HT1080 (cell line): Measurements from ENCODE around the gene LAIR1. TPM values are rescaled to one million over a fixed set of nuclear protein-coding genes. Genes with fewer than 3 reads are reported as not detected.
"Not testable (repeated sequence)": the region's sequence is repeated elsewhere in the genome, so short reads cannot be mapped to it uniquely, and the experiment has no call there.

Experiments used
- DNase-seq: peaks from one replicate; pipeline ENCODE4 v3.0.0-alpha.2; 2015; ENCODE audit warnings: low read depth
- total RNA-seq: library from RNA; depleted of rRNA; stranded (reverse); fragments of >200 nt; shearing (Covaris generic); gene quantifications from 2 replicates; pipeline ENCODE4 v1.2.3, GENCODE V29; 2014

Gene LAIR1
- total RNA-seq, 1 experiment from 2014 or later: not detected

DNA sequence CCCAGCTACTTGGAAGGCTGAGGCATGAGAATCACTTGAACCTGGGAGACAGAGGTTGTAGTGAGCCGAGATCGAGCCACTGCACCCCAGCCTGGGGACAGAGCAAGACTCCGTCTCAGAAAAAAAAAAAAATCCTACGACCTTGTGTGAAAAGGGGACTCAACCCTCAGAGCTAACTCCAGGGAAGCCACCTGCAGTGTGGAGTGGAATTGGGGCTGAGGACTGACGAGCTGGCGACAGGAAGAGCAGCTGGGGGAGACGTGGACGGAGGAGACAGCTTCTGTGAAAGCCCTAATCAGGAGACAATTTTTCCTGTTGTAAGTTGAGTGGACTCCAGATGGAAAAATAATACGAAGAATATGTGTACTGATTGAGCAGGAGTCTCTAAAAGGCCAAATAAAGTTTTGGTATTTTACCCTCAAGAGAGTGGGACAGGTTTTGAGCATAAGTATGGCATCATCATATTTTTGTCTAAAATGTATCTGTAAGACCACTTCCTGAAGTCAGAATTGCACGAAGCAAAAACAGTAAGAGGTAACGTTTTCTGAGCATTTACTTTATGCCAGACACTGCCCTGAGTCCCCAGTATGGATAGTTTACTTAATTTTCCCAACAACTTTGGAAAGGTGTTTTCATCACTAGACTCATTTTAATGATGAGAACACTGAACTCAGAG is 12.0 kb upstream of the LAIR1 start:
- DNase-seq: no peak

DNA sequence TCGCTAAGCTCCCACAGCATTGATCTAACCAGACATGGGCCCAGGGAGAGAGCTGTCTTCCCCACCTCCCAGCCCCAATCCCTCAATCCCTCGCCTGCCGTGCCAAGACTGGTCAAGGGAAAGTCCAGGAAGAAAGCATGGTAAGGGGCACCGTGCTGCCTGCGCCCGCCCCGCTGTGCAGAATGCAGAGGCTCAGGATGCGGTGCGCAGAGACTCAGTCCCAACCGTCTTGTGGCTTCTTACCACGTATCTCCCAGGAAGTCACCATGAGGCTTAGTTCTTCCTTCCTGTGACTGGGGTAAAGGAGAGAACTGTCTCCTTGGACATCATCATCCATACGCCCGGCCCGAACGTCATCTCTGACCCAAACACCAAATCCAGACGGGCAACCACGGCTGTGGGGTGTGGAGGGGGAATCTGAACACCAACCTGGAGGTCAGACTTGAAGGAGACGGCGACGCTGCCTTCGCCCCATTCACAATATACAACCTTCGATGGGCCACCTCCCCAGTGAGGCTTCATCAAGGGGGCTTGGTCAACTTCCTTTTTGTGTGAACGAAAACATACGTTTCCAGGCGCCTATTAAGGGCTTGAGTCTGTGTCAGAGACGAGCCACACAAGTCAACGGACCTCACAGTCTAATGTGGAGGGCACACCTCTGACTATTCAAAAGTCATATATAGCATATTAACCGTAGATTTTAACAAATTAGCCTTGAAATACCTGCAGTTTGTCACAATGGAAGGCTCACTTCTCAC is 10.6 kb upstream of the LAIR1 start:
- not testable (repeated sequence) for DNase-seq

DNA sequence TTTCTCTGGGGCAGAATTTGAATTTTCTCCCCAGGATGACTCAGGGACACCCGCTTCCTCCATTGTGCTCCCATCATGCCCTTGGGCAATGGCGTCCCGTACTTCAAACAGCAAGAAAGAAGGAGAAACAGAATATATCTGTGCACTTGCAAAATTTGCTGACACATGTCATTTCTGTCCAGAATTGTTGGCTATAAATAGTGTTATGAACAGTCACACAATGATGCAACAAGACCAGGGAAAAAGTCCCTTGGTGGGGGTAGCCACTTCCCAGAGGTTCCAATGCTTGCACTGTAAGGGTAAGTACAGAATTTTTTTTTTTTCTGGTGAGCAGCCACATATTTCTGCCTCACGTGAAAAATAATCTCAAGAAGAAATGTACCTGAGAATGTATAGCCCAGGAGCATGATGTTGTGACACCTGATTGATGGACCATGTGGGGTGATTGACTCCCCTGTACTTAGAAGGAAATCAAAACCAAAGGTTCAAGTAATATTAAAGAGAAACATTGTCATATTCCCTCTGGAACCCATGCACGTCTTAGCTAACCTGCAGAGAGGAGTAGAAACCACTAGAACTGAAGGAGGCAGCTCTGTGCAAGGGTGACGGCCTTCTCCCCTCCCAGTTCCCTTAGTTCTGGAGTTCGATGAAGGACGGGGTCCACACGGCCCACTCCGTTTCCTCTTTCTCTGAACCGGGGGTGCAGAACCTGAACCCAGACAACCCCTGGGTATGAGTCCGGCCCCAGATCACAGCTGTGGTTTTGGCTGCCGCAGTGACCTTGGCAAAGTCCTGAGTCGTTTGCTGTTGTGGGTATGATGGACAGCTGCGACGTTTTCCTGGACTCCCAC is 9.3 kb upstream of the LAIR1 start:
- no peak for DNase-seq

DNA sequence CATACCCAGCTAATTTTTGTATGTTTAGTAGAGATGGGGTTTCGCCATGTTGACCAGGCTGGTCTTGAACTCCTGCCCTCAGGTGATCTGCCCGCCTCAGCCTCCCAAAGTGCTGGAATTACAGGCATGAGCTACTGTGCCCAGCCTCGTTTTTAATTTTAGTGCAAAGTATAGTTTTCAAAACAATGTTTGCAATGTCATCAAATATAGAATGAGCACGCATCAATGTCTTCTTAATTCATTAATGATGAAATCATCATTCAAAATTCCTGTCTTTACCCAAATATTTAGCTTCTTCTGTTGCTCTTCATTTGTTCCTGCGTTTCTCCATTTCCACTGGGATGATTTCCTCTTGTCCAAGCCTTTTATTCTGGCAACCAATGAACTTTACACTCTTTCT is 6.7 kb upstream of the LAIR1 start:
- DNase-seq: not testable (repeated sequence)

DNA sequence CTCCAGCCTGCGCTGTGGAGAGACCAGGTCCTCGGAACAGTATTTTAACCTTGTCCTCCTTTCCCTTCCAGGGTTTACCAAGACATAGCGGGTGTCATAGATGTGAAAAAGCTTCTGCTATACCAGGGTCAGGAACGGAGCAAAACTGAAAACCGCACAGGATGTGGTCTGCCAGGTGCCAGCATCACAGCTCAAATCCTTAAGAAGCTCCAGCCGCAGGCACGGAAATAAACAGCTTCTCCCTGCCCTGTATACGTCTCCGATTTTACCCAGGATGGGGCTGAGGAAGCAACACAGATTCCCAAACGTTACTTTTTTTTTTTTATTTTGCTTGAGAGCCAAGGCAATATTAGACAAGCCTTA is 5.7 kb upstream of the LAIR1 start:
- peak; percentile 52 for DNase-seq

DNA sequence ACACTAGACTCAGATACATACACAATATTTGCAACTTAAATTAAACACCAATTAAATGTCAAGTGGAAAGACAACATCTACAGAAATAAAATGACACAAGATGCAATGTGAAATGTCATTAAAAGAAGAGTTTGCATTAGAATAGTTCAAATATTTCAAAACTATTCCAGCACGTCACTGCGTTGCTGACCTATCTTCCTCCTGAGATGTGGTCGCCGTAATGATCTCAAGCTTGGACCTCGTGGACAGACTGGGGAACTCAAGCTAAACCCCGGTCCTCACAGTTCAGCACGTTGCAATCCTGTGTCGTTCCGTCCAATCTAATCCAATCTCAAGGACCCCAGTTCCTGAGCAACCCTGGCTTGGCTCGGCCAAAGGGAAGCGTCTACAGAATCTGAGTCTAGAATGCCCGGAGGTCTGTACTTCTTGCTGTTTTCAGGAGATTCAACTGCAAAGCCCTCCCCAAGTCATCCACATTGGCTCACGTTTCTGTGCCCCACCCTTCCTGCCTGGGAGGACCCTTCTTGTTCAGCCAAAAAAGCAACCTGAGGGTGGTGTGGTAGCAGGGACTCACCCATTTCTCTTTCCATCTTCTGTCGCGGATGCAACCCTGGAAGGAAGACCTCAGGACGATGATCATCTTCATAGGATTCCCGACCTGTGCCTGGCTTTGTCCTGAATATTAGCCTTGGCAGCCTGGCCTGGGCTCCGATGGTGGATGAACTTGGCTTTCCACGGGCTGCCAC is 5.1 kb upstream of the LAIR1 start:
- DNase-seq: not testable (repeated sequence)

DNA sequence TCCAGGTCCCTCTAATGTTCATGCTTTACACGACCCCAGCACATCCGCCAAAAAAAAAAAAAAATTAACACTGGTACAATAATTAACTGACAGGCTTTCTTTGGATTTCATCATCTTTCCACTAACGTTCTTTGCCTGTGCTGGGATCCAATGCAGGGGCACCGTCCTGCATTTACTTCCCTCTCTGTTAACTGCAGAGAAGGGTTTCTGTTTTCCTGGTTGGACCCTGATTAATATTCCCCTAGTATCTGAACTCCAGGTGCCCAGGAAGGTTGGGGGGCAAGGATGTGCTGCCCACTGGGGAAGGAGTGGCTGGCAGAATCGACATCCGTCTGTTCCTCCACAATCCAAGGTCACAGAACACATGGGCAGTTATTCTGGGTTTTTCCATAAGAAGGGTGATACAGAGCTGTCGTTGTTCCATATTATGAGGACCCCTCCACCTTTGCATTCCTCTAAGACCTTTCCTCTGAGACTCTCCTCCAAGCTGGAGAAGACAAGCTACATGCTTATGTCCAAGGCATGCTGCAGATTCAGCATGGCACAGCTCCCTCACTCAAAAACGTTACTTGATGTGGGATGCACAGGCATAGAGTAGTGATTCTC is 4.5 kb upstream of the LAIR1 start:
- DNase-seq: no peak

DNA sequence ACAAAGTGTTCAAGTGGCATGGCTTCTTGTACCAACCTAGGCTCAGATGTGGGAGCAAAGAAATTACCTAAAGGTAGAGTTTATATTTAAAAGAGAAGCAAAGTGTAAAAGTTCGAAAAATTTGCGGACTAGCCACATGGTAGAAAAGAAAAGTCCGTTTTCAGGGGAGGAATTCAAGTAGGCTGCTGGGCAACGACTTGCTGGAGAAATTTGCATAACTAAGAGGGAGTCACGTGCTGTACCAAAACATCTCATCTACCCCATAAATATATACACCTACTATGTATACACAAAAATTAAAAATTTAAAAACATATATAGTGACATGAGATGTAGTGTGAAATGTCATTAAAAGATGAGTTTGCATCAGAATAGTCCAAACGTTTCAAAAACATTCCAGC is 2.1 kb upstream of the LAIR1 start:
- DNase-seq: no peak

DNA sequence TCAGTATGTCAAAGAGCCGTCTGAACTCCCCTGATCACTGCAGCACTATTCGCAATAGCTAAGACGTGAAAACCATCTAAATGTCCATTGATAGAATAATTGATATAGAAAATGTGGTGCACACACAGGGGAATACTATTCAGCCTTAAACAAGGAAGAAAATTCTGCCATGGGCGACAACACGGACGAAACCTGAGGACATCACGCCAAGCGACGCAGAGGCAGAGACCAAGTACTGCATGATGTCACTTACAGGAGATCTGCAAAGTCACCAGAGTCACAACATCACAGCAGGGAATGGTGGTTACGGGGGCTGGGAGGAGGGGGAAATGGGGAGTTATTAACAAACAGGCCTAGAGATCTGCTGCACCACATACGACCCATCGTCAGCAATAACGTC is 1.1 kb upstream of the LAIR1 start:
- DNase-seq: not testable (repeated sequence)

DNA sequence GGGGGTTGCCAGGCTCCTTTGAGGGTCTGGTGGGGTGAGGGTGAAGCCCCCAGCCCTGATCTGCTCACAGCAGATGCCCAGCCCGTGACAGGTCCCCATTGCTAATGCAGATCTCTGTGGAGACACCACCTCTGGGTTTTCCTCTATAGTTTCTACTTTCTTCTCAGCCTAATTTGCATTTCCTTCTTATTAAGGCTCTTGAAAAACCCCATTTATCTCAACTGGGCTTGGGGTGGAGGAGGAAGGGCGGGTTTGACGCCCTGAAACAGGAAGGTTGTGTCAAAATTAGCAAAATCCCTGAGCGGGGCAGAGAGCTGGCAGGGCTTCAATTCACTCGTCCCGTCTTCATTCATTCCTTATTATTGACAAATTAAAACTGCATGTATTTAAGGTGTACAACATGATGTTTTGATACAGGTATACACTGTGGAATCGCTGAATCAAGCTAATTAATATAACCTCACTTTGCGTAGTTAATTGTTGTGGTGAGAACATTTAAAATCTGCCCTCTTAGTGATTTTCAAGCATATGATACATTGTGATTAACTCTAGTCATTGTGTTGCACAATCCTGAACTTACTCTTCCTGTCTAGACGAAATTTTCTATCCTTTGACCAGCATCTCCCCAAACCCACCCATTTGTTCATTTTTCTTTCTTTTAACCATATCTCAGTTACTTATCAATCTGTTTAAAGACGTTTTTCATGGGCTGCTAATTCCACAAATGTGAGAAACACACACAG is 2.9 kb downstream of the LAIR1 start:
- not testable (repeated sequence) for DNase-seq

DNA sequence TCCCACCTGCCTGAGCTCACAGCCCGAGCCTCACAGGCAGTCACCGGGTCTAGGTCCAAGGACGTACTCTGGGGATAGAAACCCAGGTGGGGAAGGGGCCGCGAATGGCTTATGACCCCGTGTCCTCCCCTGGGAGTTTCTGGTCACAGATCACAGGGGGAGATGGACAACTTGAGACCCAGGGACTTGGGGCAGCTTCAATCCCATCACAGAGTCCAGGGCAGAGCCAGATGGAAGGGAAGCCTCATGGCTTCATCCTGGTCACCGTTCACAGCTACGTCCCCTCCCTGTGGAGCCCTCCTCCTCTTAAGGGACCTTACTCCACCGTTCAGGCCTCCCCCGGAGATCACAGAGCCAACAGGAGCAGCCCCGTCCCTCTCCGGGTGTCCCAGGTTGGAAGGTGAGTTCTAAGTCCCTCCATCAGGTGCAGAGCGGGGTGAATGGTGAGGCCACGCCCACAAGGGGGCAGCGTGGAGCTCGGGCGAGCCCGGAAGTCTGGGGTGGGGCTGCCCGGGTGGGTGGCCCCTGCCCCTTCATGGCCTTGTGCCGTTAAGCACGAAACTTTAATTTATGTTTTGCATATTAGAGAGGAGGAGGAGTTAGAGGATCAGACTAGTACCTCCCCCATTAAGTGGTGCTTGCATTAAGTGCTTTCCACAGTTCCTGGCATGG is 5.4 kb downstream of the LAIR1 start:
- not testable (repeated sequence) for DNase-seq

DNA sequence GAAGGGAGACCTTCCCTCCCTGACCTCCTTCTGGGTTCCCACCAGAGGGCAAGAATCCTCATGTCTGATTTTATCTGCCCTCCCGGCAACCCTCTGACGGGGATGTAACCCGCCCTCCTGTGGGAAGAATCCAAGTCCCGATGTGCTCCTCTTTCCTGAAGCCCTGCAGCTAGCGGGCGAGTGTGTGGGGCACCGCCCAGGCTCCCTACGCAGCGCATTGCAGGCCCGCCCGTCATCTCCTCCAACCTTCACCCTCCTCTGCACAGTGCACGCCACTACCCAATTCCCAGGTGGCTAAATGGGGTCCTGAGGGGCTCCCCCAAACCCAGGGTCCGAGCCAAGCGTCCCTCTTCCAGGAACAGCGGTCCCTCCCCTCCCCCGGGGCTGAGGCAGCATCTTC is 7.3 kb downstream of the LAIR1 start:
- no peak for DNase-seq

DNA sequence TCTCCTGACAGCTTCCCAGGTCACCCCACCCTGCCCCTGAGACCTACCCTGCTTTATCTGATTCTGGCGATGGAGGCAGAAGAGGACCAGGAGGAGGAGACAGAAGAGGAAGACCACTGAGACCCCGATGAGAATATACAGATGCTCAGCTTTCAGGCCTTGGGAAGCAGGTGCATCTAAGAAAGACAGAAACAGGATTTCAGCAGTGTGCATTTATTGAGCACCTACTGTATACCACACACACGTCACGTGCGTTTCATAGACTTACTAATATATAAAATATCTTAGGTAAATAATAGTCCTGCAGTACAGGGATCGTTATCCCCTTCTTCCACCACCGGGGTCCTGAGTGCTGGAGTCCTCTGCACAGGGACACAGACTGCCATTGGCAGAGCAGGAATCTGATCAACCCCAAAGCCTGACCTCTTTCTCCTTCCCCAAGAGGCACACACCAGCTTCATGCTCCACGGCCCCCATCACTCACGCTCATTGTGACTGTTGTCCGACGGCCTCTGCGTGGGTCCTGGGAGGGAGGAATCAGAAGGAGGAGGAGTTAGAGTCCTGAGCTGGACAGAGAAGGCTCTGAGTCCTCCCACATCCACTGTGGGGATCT is 8.2 kb downstream of the LAIR1 start:
- no peak for DNase-seq

DNA sequence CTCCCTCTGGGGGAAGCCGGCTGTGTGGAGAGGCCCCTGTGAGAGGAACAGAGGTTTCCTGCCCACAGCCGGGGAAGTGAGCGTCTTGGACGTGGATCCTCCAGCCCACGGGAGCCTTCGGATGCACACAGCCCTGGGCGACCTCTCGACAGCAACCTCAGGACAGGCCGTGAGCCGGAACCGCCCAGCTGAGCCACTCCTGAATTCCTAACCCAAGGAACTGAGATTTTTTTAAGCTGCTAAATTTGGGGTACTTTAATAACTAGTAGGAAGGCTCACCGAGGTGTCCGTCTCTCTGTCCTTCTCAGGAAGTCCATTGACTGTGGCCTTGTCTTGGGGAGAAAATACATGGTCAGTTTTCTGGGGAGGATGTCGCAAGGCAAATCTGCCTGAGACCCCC is 9.1 kb downstream of the LAIR1 start:
- no peak for DNase-seq

DNA sequence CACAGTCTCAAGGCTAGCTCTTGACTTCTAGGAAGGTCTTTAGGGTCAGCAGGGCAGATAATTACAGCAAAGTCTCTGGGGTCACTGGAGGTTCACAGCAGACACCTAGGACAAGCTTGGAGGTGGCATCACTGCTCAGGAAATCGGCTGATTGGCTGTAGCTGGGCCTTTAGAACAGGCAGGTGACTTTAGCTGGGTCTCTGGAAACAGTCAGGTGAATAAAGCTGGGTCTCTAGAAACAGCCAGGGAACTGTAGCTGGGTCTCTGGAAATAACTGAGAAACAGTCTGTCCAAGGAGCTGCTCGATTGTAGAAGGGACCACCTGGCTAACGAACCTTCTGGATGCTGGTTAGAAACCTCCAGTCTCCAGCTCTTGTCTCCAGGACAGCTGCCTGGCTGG is 10.0 kb downstream of the LAIR1 start:
- no peak for DNase-seq

DNA sequence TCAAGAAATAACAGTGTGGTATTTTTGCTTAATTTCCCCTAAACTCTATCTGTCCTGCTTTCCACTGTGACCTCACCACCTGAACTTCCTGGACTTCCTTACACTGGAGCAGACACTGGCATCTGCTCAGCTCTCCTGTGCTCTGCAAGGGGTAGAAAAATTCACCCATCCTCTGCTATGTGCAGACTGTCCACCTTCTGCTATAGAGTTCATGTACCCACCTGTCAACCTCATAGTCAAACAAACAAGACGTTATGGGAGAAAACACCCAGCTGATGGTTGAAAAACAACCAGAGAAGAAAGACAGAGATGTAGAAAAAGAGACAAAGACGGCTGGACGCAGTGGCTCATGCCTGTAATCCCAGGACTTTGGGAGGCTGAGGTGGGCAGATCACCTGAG is 12.2 kb downstream of the LAIR1 start:
- no peak for DNase-seq

DNA sequence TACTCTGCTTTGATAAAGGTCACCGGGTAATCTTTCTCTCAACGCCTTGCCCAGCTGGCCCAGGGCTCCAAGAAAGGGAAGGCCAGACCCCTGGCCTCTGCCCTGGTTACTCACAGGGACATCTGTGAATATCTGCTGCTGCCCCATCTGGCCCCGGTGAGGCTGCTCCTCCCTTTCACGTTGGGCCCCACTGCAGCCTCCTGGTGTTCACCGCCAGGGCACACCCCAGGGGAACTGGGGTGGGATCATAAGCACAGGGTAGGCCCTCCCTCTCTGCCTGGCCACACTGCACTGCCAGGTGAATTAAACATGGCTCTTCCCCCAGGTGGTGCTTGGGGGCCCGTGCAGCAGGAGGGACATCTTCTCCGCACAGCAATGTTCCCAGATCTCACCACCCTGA is 12.7 kb downstream of the LAIR1 start:
- DNase-seq: no peak

DNA sequence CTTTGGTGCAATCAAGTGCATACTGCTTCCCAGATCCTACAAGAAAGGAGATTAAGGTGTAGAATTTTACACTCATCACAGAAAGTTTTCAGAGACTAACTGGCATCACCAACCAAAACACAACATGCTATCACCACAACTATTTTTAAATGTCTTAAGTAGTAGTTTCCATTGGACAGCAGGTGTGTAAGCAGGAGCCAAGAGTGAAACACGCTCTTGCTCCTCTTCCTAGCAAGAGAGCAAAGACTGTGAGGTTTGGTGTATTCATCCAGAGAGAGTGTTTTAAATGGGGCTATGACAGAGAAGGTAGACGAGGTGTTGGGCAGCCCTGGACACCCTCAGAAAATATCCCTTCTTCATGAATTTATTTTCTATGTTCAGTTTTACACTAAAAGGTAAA is 13.3 kb downstream of the LAIR1 start:
- no peak for DNase-seq

DNA sequence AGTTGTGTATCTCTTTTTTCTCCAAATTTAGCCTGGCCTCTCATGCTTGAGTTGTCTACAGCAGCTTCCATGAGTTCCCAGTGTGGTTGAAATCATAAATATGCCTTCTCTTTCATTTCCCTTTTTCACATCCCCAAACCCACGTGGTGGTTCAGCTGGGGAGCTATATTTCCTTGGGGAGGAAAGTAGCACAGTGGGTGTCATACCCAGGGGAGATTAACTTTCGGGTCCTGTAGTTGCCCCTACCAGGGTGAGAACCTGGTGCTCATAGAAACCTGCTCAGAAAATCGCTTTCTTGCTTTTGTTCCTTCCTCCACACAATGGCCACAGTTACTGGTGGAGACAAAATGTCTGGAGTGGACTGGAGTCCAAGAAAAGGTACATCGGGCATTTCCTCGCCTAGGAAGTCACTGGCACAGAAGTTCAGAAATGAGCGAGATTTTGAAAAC is 18.8 kb downstream of the LAIR1 start:
- no peak for DNase-seq
